Neural progenitor cell (in vitro differentiated cells): ENCODE data around the gene TSBP1.

Source experiments
- EZH2phosphoT487 ChIP-seq: fragments of 200-600 bp; sonication (generic); IDR thresholded peaks from 2 replicates; pipeline ENCODE4 v1.6.1; 2017; ENCODE audit warnings: antibody characterized with exemption
- TF ChIP-seq, protein P1 (sequence below): fragments of 200-600 bp; sonication (generic); IDR thresholded peaks from 2 replicates; pipeline ENCODE4 v1.5.1; 2017; ENCODE audit warnings: antibody characterized with exemption, mild to moderate bottlenecking

GRCh38 chr6:32406857-32407256 lies 35.2 kb upstream of the TSBP1 start, which contains the start of gene BTNL2:
- TF ChIP-seq, protein P1, sequence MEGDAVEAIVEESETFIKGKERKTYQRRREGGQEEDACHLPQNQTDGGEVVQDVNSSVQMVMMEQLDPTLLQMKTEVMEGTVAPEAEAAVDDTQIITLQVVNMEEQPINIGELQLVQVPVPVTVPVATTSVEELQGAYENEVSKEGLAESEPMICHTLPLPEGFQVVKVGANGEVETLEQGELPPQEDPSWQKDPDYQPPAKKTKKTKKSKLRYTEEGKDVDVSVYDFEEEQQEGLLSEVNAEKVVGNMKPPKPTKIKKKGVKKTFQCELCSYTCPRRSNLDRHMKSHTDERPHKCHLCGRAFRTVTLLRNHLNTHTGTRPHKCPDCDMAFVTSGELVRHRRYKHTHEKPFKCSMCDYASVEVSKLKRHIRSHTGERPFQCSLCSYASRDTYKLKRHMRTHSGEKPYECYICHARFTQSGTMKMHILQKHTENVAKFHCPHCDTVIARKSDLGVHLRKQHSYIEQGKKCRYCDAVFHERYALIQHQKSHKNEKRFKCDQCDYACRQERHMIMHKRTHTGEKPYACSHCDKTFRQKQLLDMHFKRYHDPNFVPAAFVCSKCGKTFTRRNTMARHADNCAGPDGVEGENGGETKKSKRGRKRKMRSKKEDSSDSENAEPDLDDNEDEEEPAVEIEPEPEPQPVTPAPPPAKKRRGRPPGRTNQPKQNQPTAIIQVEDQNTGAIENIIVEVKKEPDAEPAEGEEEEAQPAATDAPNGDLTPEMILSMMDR, result no peak
- TF ChIP-seq EZH2phosphoT487, result no peak
